Cortex of kidney (tissue), 1 donor: ENCODE results near the gene ABCC5.
"Not testable (repeated sequence)": the region's sequence is repeated elsewhere in the genome, so short reads cannot be mapped to it uniquely, and the experiment has no call there.

Experiments used
- DNase-seq: peaks from one replicate; lab custom pipeline; 2025; lab: John Stamatoyannopoulos, UW

The ABCC5 gene

GRCh38 chr3:184016169-184016570 lies 1.5 kb downstream of the ABCC5 start:
- DNase-seq = no peak

- DNase-seq = no peak
Measured at GRCh38 chr3:184015381-184016019, 2.2 kb downstream of the ABCC5 start.

GRCh38 chr3:184011937-184012889 lies 5.5 kb downstream of the ABCC5 start:
- no peak for DNase-seq

GRCh38 chr3:184011230-184011876 lies 6.3 kb downstream of the ABCC5 start:
- no peak for DNase-seq

- DNase-seq = no peak
Measured at GRCh38 chr3:184008161-184008560, 9.5 kb downstream of the ABCC5 start.

GRCh38 chr3:184007143-184007813 lies 10.4 kb downstream of the ABCC5 start:
- DNase-seq = not testable (repeated sequence)

GRCh38 chr3:184005941-184006507 lies 11.7 kb downstream of the ABCC5 start:
- DNase-seq = no peak

- DNase-seq = no peak
Measured at GRCh38 chr3:184004476-184004875, 13.2 kb downstream of the ABCC5 start.

GRCh38 chr3:184003187-184003967 lies 14.3 kb downstream of the ABCC5 start:
- no peak for DNase-seq

GRCh38 chr3:184002469-184002868 lies 15.2 kb downstream of the ABCC5 start:
- DNase-seq = no peak

GRCh38 chr3:184001761-184002160 lies 15.9 kb downstream of the ABCC5 start:
- DNase-seq = no peak

- no peak for DNase-seq
Measured at GRCh38 chr3:183991403-183991802, 26.3 kb downstream of the ABCC5 start.

- no peak for DNase-seq
Measured at GRCh38 chr3:183988216-183988790, 29.4 kb downstream of the ABCC5 start.

- DNase-seq = no peak
Measured at GRCh38 chr3:183987000-183987600, 30.6 kb downstream of the ABCC5 start.

GRCh38 chr3:183984749-183985729 lies 32.6 kb downstream of the ABCC5 start:
- DNase-seq = no peak

- DNase-seq = no peak
Measured at GRCh38 chr3:183984127-183984740, 33.5 kb downstream of the ABCC5 start.

- DNase-seq = no peak
Measured at GRCh38 chr3:183981990-183982644, 35.6 kb downstream of the ABCC5 start.

GRCh38 chr3:183980403-183980802 lies 37.3 kb downstream of the ABCC5 start:
- DNase-seq = no peak
